Calu3 (cell line): ENCODE data around the gene HMGN3. TPM values are rescaled to one million over a fixed set of nuclear protein-coding genes. Genes with fewer than 3 reads are reported as not detected.

Experiments used
- BruUV-seq: library from RNA; stranded (reverse); fragments of 400-500 nt; replicated peaks from 2 replicates; lab custom pipeline; 2021; lab: Mats Ljungman, UMichigan
- CTCF ChIA-PET: fragments of 300-600 bp; sonication (Branson Sonifier 250); formaldehyde crosslinking; loops from one replicate; lab custom pipeline; 2022; ENCODE audit warnings: antibody characterized with exemption; lab: Charles Lee
- DNase-seq: peaks from one replicate; pipeline ENCODE4 v3.0.0; 2022
- H3K27ac Mint-ChIP-seq: one replicate; pipeline ENCODE4 v1.8.0; 2022; ENCODE audit warnings: mixed read lengths; ENCODE audit not compliant: unreplicated experiment
- H3K27me3 Mint-ChIP-seq: one replicate; pipeline ENCODE4 v1.8.0; 2022; ENCODE audit warnings: mixed read lengths; ENCODE audit not compliant: unreplicated experiment
- H3K36me3 Mint-ChIP-seq: one replicate; pipeline ENCODE4 v1.8.0; 2022; ENCODE audit warnings: mild to moderate bottlenecking, moderate library complexity, mixed read lengths; ENCODE audit not compliant: insufficient read depth, unreplicated experiment
- H3K4me1 Mint-ChIP-seq: one replicate; pipeline ENCODE4 v1.8.0; 2022; ENCODE audit warnings: mild to moderate bottlenecking, low read depth, mixed read lengths; ENCODE audit not compliant: unreplicated experiment
- H3K4me3 Mint-ChIP-seq: one replicate; pipeline ENCODE4 v1.8.0; 2022; ENCODE audit warnings: mild to moderate bottlenecking, low read depth, moderate library complexity, mixed read lengths; ENCODE audit not compliant: unreplicated experiment
- H3K9me3 Mint-ChIP-seq: one replicate; pipeline ENCODE4 v1.8.0; 2022; ENCODE audit warnings: low read depth, mixed read lengths; ENCODE audit not compliant: unreplicated experiment
- CTCF ChIP-seq: fragments of 200-600 bp; IDR thresholded peaks from one replicate; pipeline ENCODE4 v1.8.0; 2022; ENCODE audit warnings: antibody characterized with exemption; ENCODE audit not compliant: unreplicated experiment
- intact Hi-C: fragments of 100-400 bp; cut with micrococcal nuclease; formaldehyde crosslinking; loops from one replicate; pipeline ENCODE4 v1.10.0; 2022; ENCODE audit not compliant: unreplicated experiment
- total RNA-seq: library from RNA; stranded (reverse); gene quantifications from 2 replicates; pipeline ENCODE4 v1.2.3, GENCODE V29; 2022

Gene HMGN3
- total RNA-seq, 1 experiment from 2014 or later = 104 TPM

GRCh38 chr6:79240509-79240908, 6.0 kb upstream of the HMGN3 start:
- intact Hi-C loops = no loop called here
- no peaks in the 10 kb centered on the region for H3K9me3 Mint-ChIP-seq
- H3K4me3 Mint-ChIP-seq = no peak overlapping the region
- BruUV-seq = no TSS peak
- no peaks in the 10 kb centered on the region for H3K27me3 Mint-ChIP-seq
- TF ChIP-seq CTCF = no peak
- peaks cover 5% of the 10 kb centered on the region for H3K36me3 Mint-ChIP-seq
- peak overlapping the region; percentile 47 for H3K27ac Mint-ChIP-seq
- CTCF ChIA-PET = interaction anchor here (0.7 to 0.9 kb wide), 2 partner anchors 105 to 191 kb away, joined by 3 read pairs; no protein-coding TSS in a partner anchor
- DNase-seq = peak; percentile 31
- peaks cover 47% of the 10 kb centered on the region for H3K4me1 Mint-ChIP-seq

DNA sequence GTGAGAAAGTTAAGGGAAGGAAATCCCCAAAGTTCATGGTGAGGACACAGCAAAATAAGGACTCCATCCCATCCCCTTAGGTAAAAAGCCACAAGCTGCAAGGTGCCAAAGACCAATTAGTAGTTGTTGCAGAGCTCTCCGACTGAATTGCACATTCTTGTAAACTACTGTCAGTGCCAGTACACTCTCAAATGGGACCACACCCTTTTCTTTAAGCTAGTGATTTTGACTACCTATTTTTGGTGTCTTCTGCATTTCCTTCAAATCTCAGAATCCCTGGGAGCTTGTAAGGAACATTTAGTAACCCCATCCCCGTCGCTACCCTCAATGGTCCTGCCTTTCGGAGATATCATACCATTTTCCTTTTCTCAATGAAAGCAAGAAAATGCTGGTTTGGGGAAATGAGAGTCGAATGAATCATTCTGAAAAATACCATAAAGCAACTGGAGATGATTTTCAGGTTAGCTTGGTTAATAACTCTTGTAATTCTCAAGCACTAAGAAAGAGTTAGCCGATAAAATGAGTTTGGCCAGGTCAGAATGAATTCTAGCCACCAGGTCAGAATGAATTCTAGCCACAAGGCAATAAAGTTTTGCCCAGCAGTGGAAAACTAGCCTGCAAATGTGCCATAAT, 5.2 kb upstream of the HMGN3 start:
- CTCF ChIA-PET = interaction anchor here (0.9 to 1.3 kb wide), 2 partner anchors 163 to 192 kb away, joined by 3 read pairs; no protein-coding TSS in a partner anchor
- no peak for TF ChIP-seq CTCF
- BruUV-seq = no TSS peak
- no peak for DNase-seq
- intact Hi-C loops = loop anchor here (10.0 kb wide), 1 partner anchor 435 kb away; no protein-coding TSS in a partner anchor
- H3K9me3 Mint-ChIP-seq = no peaks in the 10 kb centered on the region
- peaks cover 8% of the 10 kb centered on the region for H3K36me3 Mint-ChIP-seq
- H3K27me3 Mint-ChIP-seq = no peaks in the 10 kb centered on the region
- peak overlapping the region; percentile 24 for H3K4me3 Mint-ChIP-seq
- H3K27ac Mint-ChIP-seq = peak overlapping the region; percentile 53
- H3K4me1 Mint-ChIP-seq = peaks cover 56% of the 10 kb centered on the region

- H3K27ac Mint-ChIP-seq = peak overlapping the region; percentile 53
- H3K27me3 Mint-ChIP-seq = no peaks in the 10 kb centered on the region
- intact Hi-C loops = loop anchor here (10.0 kb wide), 1 partner anchor 436 kb away; no protein-coding TSS in a partner anchor
- H3K36me3 Mint-ChIP-seq = peaks cover 16% of the 10 kb centered on the region
- CTCF ChIA-PET = interaction anchor here (1.3 kb wide), 1 partner anchor 163 kb away, joined by 3 read pairs; no protein-coding TSS in a partner anchor
- H3K9me3 Mint-ChIP-seq = no peaks in the 10 kb centered on the region
- DNase-seq = no peak
- BruUV-seq = no TSS peak
- H3K4me3 Mint-ChIP-seq = peak overlapping the region; percentile 24
- TF ChIP-seq CTCF = no peak
- H3K4me1 Mint-ChIP-seq = peaks cover 59% of the 10 kb centered on the region
Observed at GRCh38 chr6:79238919-79239318, 4.4 kb upstream of the HMGN3 start.

- CTCF ChIA-PET = interaction anchor here (1.1 kb wide), 1 partner anchor 297 kb away, joined by 3 read pairs; no protein-coding TSS in a partner anchor
- no TSS peak for BruUV-seq
- Mint-ChIP-seq H3K36me3 (peaks cover 24% of the 10 kb centered on the region), H3K9me3 (no peaks in the 10 kb centered on the region), H3K27me3 (no peaks in the 10 kb centered on the region), H3K4me3 (no peak overlapping the region), H3K27ac (no peak overlapping the region), H3K4me1 (peaks cover 67% of the 10 kb centered on the region)
- intact Hi-C loops = loop anchor here (10.0 kb wide), 1 partner anchor 438 kb away; no protein-coding TSS in a partner anchor
- DNase-seq = no peak
- TF ChIP-seq CTCF = no peak
Observed at GRCh38 chr6:79236711-79237110, 2.2 kb upstream of the HMGN3 start.
